ENCODE data around the gene G2E3.
A peak's percentile ranks its signal among the peaks of the same experiment; 100 is the strongest.

The G2E3 gene

GRCh38 chr14:30547388-30548048 is 11.4 kb upstream of the G2E3 start:
- H3K4me3 ChIP-seq (ENCODE audit: low read length), result no peak overlapping the region
- TF ChIP-seq CTCF (conservative IDR thresholded peaks at IDR 0.05; ENCODE audit: low read length), result no peak
- no peak for DNase-seq (ENCODE audit: low read depth)

GRCh38 chr14:30550335-30550734 is 8.6 kb upstream of the G2E3 start:
- peak; percentile 48 for DNase-seq (ENCODE audit: low read depth)
- no peak overlapping the region for H3K4me3 ChIP-seq (ENCODE audit: low read length)
- TF ChIP-seq CTCF (conservative IDR thresholded peaks at IDR 0.05; ENCODE audit: low read length), result no peak

- DNase-seq (ENCODE audit: low read depth), result no peak
- no peak overlapping the region for H3K4me3 ChIP-seq (ENCODE audit: low read length)
Observed at GRCh38 chr14:30551460-30551859, 7.5 kb upstream of the G2E3 start.

GRCh38 chr14:30553311-30553989 is 5.5 kb upstream of the G2E3 start:
- H3K4me3 ChIP-seq (ENCODE audit: low read length), result no peak overlapping the region
- DNase-seq (ENCODE audit: low read depth), result peak; percentile 72

More at GRCh38 chr14:30551460-30551859, 7.5 kb upstream of the G2E3 start:
- no peak for TF ChIP-seq CTCF (conservative IDR thresholded peaks at IDR 0.05; ENCODE audit: low read length)

GRCh38 chr14:30558362-30558674 is 640 bp upstream of the G2E3 start:
- peak overlapping the region; percentile 93 for H3K4me3 ChIP-seq (ENCODE audit: low read length)

More at GRCh38 chr14:30553311-30553989, 5.5 kb upstream of the G2E3 start:
- no peak for TF ChIP-seq CTCF (conservative IDR thresholded peaks at IDR 0.05; ENCODE audit: low read length)

GRCh38 chr14:30559638-30560091 is 707 bp downstream of the G2E3 start:
- DNase-seq (ENCODE audit: low read depth), result peak; percentile 47
- TF ChIP-seq CTCF (conservative IDR thresholded peaks at IDR 0.05; ENCODE audit: low read length), result no peak
- peak overlapping the region; percentile 93 for H3K4me3 ChIP-seq (ENCODE audit: low read length)

More at GRCh38 chr14:30558362-30558674, 640 bp upstream of the G2E3 start:
- DNase-seq (ENCODE audit: low read depth), result no peak
- no peak for TF ChIP-seq CTCF (conservative IDR thresholded peaks at IDR 0.05; ENCODE audit: low read length)

GRCh38 chr14:30560581-30560980 is 1.6 kb downstream of the G2E3 start:
- DNase-seq (ENCODE audit: low read depth), result no peak
- peak overlapping the region; percentile 93 for H3K4me3 ChIP-seq (ENCODE audit: low read length)
- no peak for TF ChIP-seq CTCF (conservative IDR thresholded peaks at IDR 0.05; ENCODE audit: low read length)

Data from AG10803 (cell line).